Esophagus squamous epithelium (tissue), 5 donors: Measurements from ENCODE around the gene COMMD3. TPM values are rescaled to one million over a fixed set of nuclear protein-coding genes. Genes with fewer than 3 reads are reported as not detected.

Source experiments
- DNase-seq: peaks from one replicate; lab custom pipeline; 2025; lab: John Stamatoyannopoulos, UW
- H3K27ac ChIP-seq, 4 donors: fragments of 200-600 bp; sonication (generic); one replicate each; pipeline ENCODE4 v1.5.1; 2016 to 2019; ENCODE audit warnings: mild to moderate bottlenecking in 1 of 4
- H3K27me3 ChIP-seq, 4 donors: fragments of 200-600 bp; sonication (generic); 1 replicate in 3 of 4; 2 replicates in 1 of 4; pipeline versions ENCODE4 v1.5.1 to v1.6.0; 2017 to 2021; ENCODE audit warnings: antibody characterized with exemption in 1 of 4
- H3K36me3 ChIP-seq, 3 donors: fragments of 200-600 bp; sonication (generic); one replicate each; pipeline ENCODE4 v1.5.1; 2016 to 2019
- H3K4me1 ChIP-seq, 3 donors: fragments of 200-600 bp; sonication (generic); one replicate each; pipeline ENCODE4 v1.5.1; 2017 to 2019
- H3K4me3 ChIP-seq, 4 donors: fragments of 200-600 bp; sonication (generic); 1 replicate in 3 of 4; 2 replicates in 1 of 4; pipeline ENCODE4 v1.5.1; 2016 to 2019; ENCODE audit warnings: mild to moderate bottlenecking in 2 of 4, moderate library complexity in 1 of 4
- H3K9me3 ChIP-seq, 3 donors: fragments of 200-600 bp; sonication (generic); one replicate each; pipeline ENCODE4 v1.5.1; 2016 to 2019
- CTCF ChIP-seq, 6 experiments: fragments of 450-650 bp in 4 of 6; fragments of 200-600 bp in 2 of 6; sonication (generic) in 2 of 6; IDR thresholded peaks; one replicate each; pipeline ENCODE4 v1.5.1; 2016 to 2019; ENCODE audit warnings: antibody characterized with exemption in 6 of 6, mild to moderate bottlenecking in 4 of 6, moderate library complexity in 4 of 6
- POLR2A ChIP-seq, 4 donors: fragments of 450-650 bp; IDR thresholded peaks; one replicate each; pipeline ENCODE4 v1.6.1; 2017; ENCODE audit warnings: antibody characterized with exemption in 4 of 4, mild to moderate bottlenecking in 4 of 4, moderate library complexity in 3 of 4
- WGBS, 2 donors: methylation state at CpG; one replicate each; pipeline ENCODE4 v1.1.5; 2018; 5-methylcytosine and 5-hydroxymethylcytosine counted together
- intact Hi-C: fragments of 100-400 bp; cut with DNase I; formaldehyde crosslinking; loops from one replicate; pipeline ENCODE4 v1.15.0; 2022
- total RNA-seq, 4 donors: library from RNA; depleted of rRNA; stranded (reverse); fragments of >200 nt; gene quantifications; one replicate each; pipeline ENCODE4 v1.1.0, GENCODE V29; 2016
- donor health status: DM: yes; HTN: yes; CAD: no.

COMMD3 gene
- total RNA-seq, 4 donors from 2014 or later, result 14.9 to 31.4 (median 24.2) TPM

- no peaks in the 10 kb centered on the region for H3K4me1 ChIP-seq
- H3K9me3 ChIP-seq, result no peaks in the 10 kb centered on the region
- TF ChIP-seq CTCF (IDR thresholded peaks at IDR 0.05) (no peak), POLR2A (IDR thresholded peaks at IDR 0.05) (no peak)
- no peaks in the 10 kb centered on the region for H3K27me3 ChIP-seq
- H3K27ac ChIP-seq, result no peak overlapping the region
- no peak overlapping the region for H3K4me3 ChIP-seq
- no peaks in the 10 kb centered on the region for H3K36me3 ChIP-seq
- no peak for DNase-seq
- WGBS, 2 donors, result 86 to 90% methylated on average over 6 of the region's 6 CpGs
- intact Hi-C loops, result no loop called here
Measured at GRCh38 chr10:22363305-22363704, 47.1 kb downstream of the COMMD3 start.

DNA sequence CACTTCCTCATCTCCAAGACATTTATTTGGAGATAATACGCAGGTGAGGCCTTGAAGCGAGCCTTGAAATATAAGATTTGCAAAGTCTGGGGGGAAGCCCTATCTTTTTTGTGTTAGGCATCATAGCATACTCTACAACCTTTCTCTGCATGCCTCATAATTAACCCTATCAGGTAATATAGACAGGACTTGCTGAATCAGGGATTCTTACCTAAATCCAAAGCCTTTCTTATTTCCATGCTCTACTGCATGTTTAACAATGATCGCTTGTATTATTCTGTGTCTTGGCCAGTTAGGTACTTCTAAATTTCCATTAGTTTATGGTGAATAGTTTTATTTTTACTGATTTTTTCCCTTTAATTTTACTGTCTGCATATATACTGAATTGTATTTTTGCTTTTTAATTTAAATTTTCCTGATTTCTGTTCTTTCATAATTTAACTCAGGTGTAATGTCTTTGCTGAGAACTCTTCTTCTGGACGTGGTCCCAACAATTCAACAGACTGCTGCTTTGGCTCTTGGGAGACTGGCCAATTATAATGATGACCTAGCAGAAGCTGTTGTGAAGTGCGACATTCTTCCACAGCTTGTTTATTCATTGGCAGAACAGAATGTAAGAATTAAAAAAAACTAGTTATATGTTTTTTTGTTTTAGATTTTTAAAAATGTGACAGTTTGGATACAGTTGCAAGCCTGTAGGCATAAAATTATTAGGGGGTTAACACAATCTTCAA lies 48.4 kb downstream of the COMMD3 start:
- WGBS, 2 donors, result 90 to 91% methylated on average over 5 of the region's 5 CpGs
- no peaks in the 10 kb centered on the region for H3K36me3 ChIP-seq
- no peaks in the 10 kb centered on the region for H3K27me3 ChIP-seq
- intact Hi-C loops, result no loop called here
- H3K9me3 ChIP-seq, result no peaks in the 10 kb centered on the region
- H3K4me1 ChIP-seq, result no peaks in the 10 kb centered on the region
- H3K4me3 ChIP-seq, result no peak overlapping the region
- TF ChIP-seq POLR2A (IDR thresholded peaks at IDR 0.05), result no peak
- no peak for DNase-seq
- no peak overlapping the region for H3K27ac ChIP-seq

DNA sequence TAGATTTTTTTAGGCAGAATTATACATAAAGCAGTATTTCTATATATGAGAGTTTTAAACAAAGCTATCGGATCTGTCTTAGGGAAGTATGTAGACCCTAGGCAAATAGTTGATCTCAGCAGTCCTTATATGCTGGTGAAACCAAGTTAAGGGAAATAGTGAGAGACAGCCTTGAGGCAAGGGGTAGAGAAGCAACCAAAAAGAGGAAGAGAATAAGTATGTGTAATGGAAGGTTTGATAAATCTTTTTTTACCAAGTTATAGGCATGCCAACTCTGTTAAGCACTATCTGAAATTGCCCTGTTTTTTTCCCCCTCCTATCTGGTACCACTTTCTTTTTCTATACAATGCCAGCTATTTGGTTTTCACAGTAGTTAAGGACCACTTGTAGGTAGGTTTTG lies 49.0 kb downstream of the COMMD3 start:
- no peak overlapping the region for H3K4me3 ChIP-seq
- intact Hi-C loops, result no loop called here
- H3K27me3 ChIP-seq, result no peaks in the 10 kb centered on the region
- WGBS, 2 donors, result 71 to 86% methylated on average over 1 of the region's 1 CpG
- H3K9me3 ChIP-seq, result no peaks in the 10 kb centered on the region
- no peak for TF ChIP-seq CTCF (IDR thresholded peaks at IDR 0.05)
- TF ChIP-seq POLR2A (IDR thresholded peaks at IDR 0.05), result no peak
- H3K27ac ChIP-seq, result no peak overlapping the region
- no peak for DNase-seq
- no peaks in the 10 kb centered on the region for H3K36me3 ChIP-seq
- no peaks in the 10 kb centered on the region for H3K4me1 ChIP-seq

GRCh38 chr10:22365644-22366434 lies 49.7 kb downstream of the COMMD3 start:
- Histone ChIP-seq H3K4me3 (no peak overlapping the region), H3K27me3 (no peaks in the 10 kb centered on the region), H3K9me3 (no peaks in the 10 kb centered on the region), H3K36me3 (no peaks in the 10 kb centered on the region), H3K4me1 (no peaks in the 10 kb centered on the region), H3K27ac (no peak overlapping the region)
- no peak for DNase-seq
- 76% methylated on average over 4 of the region's 4 CpGs for WGBS, 2 donors
- TF ChIP-seq CTCF (IDR thresholded peaks at IDR 0.05), result no peak
- TF ChIP-seq POLR2A (IDR thresholded peaks at IDR 0.05), result no peak
- intact Hi-C loops, result no loop called here

DNA sequence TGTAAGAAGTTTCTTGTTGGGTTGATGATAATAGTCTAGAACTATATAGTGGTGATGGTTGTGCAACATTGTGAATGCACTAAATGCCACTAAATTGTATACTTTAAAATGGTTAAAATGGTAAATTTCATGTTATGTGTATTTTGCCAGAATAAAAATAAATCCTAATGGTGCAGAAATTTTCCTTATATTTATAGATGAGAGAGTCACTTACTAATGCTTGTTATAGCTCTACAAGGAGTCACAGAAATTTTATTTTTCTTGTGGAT lies 50.2 kb downstream of the COMMD3 start:
- Histone ChIP-seq H3K9me3 (no peaks in the 10 kb centered on the region), H3K27me3 (peaks cover 0 to 4% (median 0%) of the 10 kb centered on the region in 4 donors), H3K4me3 (no peak overlapping the region), H3K36me3 (no peaks in the 10 kb centered on the region), H3K27ac (no peak overlapping the region), H3K4me1 (no peaks in the 10 kb centered on the region)
- intact Hi-C loops, result no loop called here
- DNase-seq, result no peak
- TF ChIP-seq POLR2A (IDR thresholded peaks at IDR 0.05) (no peak), CTCF (IDR thresholded peaks at IDR 0.05) (no peak)
